ENCODE measurements around the gene ZMIZ1.

ZMIZ1 gene

GRCh38 chr10:79066411-79067240 lies 2.1 kb upstream of the ZMIZ1 start:
- no peak for DNase-seq

- DNase-seq = peak; percentile 91
Observed at GRCh38 chr10:79067241-79068202, 1.2 kb upstream of the ZMIZ1 start.

- DNase-seq = no peak
Observed at GRCh38 chr10:79068203-79068561, 584 bp upstream of the ZMIZ1 start.

GRCh38 chr10:79069325-79070080 lies 737 bp downstream of the ZMIZ1 start:
- no peak for DNase-seq

- DNase-seq = no peak
Observed at GRCh38 chr10:79070081-79070605, 1.4 kb downstream of the ZMIZ1 start.

GRCh38 chr10:79070606-79071395 lies 2.0 kb downstream of the ZMIZ1 start:
- DNase-seq = peak; percentile 69

GRCh38 chr10:79071396-79071923 lies 2.7 kb downstream of the ZMIZ1 start:
- DNase-seq = no peak

GRCh38 chr10:79072041-79072441 lies 3.3 kb downstream of the ZMIZ1 start:
- DNase-seq = no peak

- DNase-seq = no peak
Observed at GRCh38 chr10:79072994-79073645, 4.4 kb downstream of the ZMIZ1 start.

- DNase-seq = peak; percentile 56
Observed at GRCh38 chr10:79073784-79074432, 5.1 kb downstream of the ZMIZ1 start.

- no peak for DNase-seq
Observed at GRCh38 chr10:79074732-79075131, 6.0 kb downstream of the ZMIZ1 start.

- no peak for DNase-seq
Observed at GRCh38 chr10:79075418-79075817, 6.7 kb downstream of the ZMIZ1 start.

GRCh38 chr10:79077488-79078173 lies 8.9 kb downstream of the ZMIZ1 start:
- no peak for DNase-seq

GRCh38 chr10:79078367-79079053 lies 9.7 kb downstream of the ZMIZ1 start:
- DNase-seq = no peak

GRCh38 chr10:79079054-79079397 lies 10.3 kb downstream of the ZMIZ1 start:
- DNase-seq = no peak

GRCh38 chr10:79079490-79080355 lies 11.0 kb downstream of the ZMIZ1 start:
- peak; percentile 45 for DNase-seq

GRCh38 chr10:79081353-79082034 lies 12.7 kb downstream of the ZMIZ1 start:
- DNase-seq = peak; percentile 94

GRCh38 chr10:79082035-79082373 lies 13.2 kb downstream of the ZMIZ1 start:
- DNase-seq = no peak
